ENCODE data around the gene TFDP1.
"Not testable (repeated sequence)": the region's sequence is repeated elsewhere in the genome, so short reads cannot be mapped to it uniquely, and the experiment has no call there.

TFDP1 gene

DNA sequence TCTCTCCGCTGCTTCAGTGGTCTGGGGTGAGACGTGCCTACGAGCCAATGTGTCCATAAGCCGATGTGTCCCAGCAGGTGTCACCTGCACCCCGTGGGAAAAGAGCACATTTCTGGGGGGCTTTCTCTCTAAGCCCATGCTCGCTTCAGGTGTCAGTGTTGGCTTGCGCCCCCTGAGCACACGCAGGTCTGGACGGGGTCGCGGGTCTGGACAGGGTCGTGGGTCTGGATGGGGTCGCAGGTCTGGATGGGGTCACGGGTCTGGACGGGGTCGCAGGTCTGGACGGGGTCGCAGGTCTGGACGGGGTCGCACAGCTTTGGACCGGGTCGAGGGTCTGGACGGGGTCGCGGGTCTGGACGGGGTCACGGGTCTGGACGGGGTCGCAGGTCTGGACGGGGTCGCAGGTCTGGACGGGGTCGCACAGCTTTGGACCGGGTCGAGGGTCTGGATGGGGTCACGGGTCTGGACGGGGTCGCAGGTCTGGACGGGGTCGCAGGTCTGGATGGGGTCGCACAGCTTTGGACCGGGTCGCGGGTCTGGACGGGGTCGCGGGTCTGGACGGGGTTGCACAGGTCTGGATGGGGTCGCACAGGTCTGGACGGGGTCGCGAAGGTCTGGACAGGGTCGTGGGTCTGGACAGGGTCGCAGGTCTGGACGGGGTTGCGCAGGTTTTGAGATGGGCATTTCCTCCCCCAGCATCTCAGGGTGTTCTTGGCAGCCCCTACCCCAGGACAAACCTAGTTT lies 24.5 kb upstream of the TFDP1 start:
- ChIA-PET CTCF (no interaction called here), POLR2A (ENCODE audit: low non-redundant PET) (no interaction called here)
- DNase-seq (ENCODE audit: low spot score): no peak
- no peak overlapping the region for H3K27ac ChIP-seq
- no peak for TF ChIP-seq CTCF (conservative IDR thresholded peaks at IDR 0.05; ENCODE audit: low read depth)

GRCh38 chr13:113560645-113561416 lies 23.7 kb upstream of the TFDP1 start:
- DNase-seq (ENCODE audit: low spot score): no peak
- POLR2A ChIA-PET (ENCODE audit: low non-redundant PET): no interaction called here
- CTCF ChIA-PET: no interaction called here
- no peak for TF ChIP-seq CTCF (conservative IDR thresholded peaks at IDR 0.05; ENCODE audit: low read depth)
- no peak overlapping the region for H3K27ac ChIP-seq

DNA sequence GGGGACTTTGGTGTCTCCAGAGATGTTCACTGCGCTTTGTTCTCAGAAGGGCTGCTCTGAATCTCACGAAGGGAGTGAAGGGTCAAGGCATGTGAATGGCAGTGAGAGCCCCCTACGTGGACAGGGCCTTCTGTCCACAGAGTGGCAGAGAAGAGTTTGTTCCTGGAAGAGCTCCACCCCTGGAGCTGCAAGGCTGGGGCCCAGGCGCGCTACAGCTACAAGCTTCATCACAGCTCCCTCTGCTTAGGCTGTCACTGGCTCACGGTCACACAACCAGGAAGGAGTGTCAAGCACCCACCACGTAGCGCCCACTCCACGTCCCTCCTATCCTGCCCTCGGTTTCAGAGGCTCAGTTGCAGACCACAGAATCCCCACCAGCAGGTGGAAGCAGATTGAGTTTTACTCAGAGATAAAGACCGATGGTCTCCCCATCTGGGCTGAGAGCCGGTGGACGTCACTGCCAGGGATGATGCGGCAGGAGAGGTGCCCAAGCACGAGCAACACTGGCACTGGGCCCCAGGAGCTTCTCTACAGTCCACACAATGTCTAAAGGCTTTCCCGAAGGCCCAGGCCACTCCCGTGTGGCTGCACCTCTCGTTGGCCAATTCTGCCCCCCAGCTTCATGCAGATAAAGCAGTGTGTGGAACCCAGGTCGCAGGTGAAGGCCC lies 23.0 kb upstream of the TFDP1 start:
- no peak for TF ChIP-seq CTCF (conservative IDR thresholded peaks at IDR 0.05; ENCODE audit: low read depth)
- CTCF ChIA-PET: interaction anchor here (1.0 kb wide), 1 partner anchor 27 kb away, joined by 3 read pairs; no protein-coding TSS in a partner anchor
- POLR2A ChIA-PET (ENCODE audit: low non-redundant PET): no interaction called here
- no peak for DNase-seq (ENCODE audit: low spot score)
- no peak overlapping the region for H3K27ac ChIP-seq

- ChIA-PET CTCF (interaction anchor here (1.0 kb wide), 2 partner anchors 28 to 45 kb away, joined by 3 read pairs; no protein-coding TSS in a partner anchor), POLR2A (ENCODE audit: low non-redundant PET) (no interaction called here)
- H3K27ac ChIP-seq: no peak overlapping the region
- peak; percentile 53 for TF ChIP-seq CTCF (conservative IDR thresholded peaks at IDR 0.05; ENCODE audit: low read depth)
- DNase-seq (ENCODE audit: low spot score): peak; percentile 39
Observed at GRCh38 chr13:113562085-113562749, 22.3 kb upstream of the TFDP1 start.

DNA sequence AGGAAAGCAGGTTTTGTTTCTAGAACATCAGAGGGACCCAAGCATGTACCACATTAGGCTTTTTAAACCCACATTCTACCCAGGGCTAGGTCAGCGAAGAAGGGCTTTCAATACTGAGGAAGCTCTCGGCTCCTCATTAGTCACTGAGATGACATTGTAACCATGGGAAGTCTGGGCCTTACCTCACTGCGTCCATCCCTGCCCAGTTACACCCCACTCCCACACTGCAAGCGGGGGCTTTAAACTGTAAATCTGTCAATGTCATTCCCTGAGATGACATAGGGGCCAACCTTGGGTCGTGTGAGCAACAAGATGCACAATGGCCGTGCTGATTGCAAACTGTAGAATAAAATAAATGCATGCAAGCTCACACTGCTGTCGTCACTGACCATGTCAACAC lies 21.7 kb upstream of the TFDP1 start:
- TF ChIP-seq CTCF (conservative IDR thresholded peaks at IDR 0.05; ENCODE audit: low read depth): no peak
- DNase-seq (ENCODE audit: low spot score): no peak
- CTCF ChIA-PET: interaction anchor here (1.0 kb wide), 1 partner anchor 45 kb away, joined by 3 read pairs; no protein-coding TSS in a partner anchor

DNA sequence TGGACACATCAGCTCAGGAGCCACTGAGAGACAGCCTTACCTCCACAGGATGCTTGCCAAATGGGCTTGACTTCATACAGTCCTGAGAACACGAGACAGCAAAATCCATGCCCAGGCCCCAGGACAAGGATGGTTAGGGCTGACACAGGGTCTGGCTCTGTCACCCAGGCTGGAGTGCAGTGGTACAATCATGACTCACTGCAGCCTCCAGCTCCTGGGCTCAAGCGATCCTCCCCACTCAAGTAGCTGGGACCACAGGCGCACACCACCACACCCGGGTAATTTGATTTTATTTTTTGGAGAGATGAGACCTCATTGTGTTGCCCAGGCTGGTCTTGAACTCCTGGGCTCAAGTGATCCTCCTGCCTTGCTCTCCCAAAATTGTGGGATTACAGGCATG lies 21.0 kb upstream of the TFDP1 start:
- DNase-seq (ENCODE audit: low spot score); POLR2A ChIA-PET (ENCODE audit: low non-redundant PET); H3K27ac ChIP-seq: not testable (repeated sequence)
- CTCF ChIA-PET: interaction anchor here (0.6 kb wide), 1 partner anchor 50 kb away, joined by 3 read pairs; no protein-coding TSS in a partner anchor

More for the DNA sequence above, 21.7 kb upstream of the TFDP1 start:
- H3K27ac ChIP-seq: no peak overlapping the region
- POLR2A ChIA-PET (ENCODE audit: low non-redundant PET): no interaction called here

Measured in RWPE1 (cell line).